ENCODE data around the gene LCORL. TPM values are rescaled to one million over a fixed set of nuclear protein-coding genes. Genes with fewer than 3 reads are reported as not detected.

The LCORL gene
- total RNA-seq, 4 donors from 2014 or later = 26.4 to 45.9 (median 33.8) TPM

GRCh38 chr4:18056030-18056429, 34.5 kb upstream of the LCORL start:
- no peak for DNase-seq
- intact Hi-C loops (cut with DNase I) = no loop called here
- H3K9me3 ChIP-seq = no peaks in the 10 kb centered on the region
- no peaks in the 10 kb centered on the region for H3K4me1 ChIP-seq
- H3K4me3 ChIP-seq (replicated peaks in 1 of 3) = no peak overlapping the region
- TF ChIP-seq POLR2A (IDR thresholded peaks at IDR 0.05) (no peak), CTCF (IDR thresholded peaks at IDR 0.05) (no peak)
- 85 to 87% methylated on average over 2 of the region's 2 CpGs for WGBS, 2 donors
- no peak overlapping the region for H3K27ac ChIP-seq
- no peaks in the 10 kb centered on the region for H3K27me3 ChIP-seq
- no peaks in the 10 kb centered on the region for H3K36me3 ChIP-seq

GRCh38 chr4:18052158-18052557, 30.6 kb upstream of the LCORL start:
- H3K4me3 ChIP-seq (replicated peaks in 1 of 3) = no peak overlapping the region
- no peak overlapping the region for H3K27ac ChIP-seq
- no peaks in the 10 kb centered on the region for H3K9me3 ChIP-seq
- 76 to 85% methylated on average over 1 of the region's 1 CpG for whole genome bisulfite sequencing, 2 donors
- intact Hi-C loops (cut with DNase I) = no loop called here
- no peaks in the 10 kb centered on the region for H3K4me1 ChIP-seq
- DNase-seq = no peak
- H3K27me3 ChIP-seq = no peaks in the 10 kb centered on the region
- no peak for TF ChIP-seq CTCF (IDR thresholded peaks at IDR 0.05)
- no peak for TF ChIP-seq POLR2A (IDR thresholded peaks at IDR 0.05)
- no peaks in the 10 kb centered on the region for H3K36me3 ChIP-seq

DNA sequence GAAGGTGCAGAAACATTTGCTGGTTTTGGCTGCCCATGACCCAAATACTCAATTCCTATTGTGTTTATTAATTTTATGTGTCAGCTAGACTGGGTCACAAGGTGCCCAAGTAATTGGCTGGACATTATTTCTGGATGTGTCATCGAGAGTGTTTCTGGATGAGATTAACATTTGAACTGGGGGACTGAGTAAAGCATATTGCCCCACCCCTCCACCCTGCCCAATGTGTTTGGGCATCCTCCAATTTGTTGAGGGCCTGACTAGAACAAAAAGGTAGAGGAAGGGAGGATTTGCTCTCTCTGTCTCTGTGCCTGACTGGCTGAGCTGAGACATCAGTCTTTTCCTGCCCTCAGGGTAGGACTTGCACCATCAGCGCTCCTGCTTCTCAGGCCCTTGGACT, 29.7 kb upstream of the LCORL start:
- no peaks in the 10 kb centered on the region for H3K36me3 ChIP-seq
- no peaks in the 10 kb centered on the region for H3K9me3 ChIP-seq
- intact Hi-C loops (cut with DNase I) = no loop called here
- no peaks in the 10 kb centered on the region for H3K4me1 ChIP-seq
- 93 to 100% methylated on average over 2 of the region's 2 CpGs for WGBS, 2 donors
- H3K4me3 ChIP-seq (replicated peaks in 1 of 3) = no peak overlapping the region
- DNase-seq = no peak
- no peaks in the 10 kb centered on the region for H3K27me3 ChIP-seq
- no peak overlapping the region for H3K27ac ChIP-seq
- TF ChIP-seq CTCF (IDR thresholded peaks at IDR 0.05) (no peak), POLR2A (IDR thresholded peaks at IDR 0.05) (no peak)

GRCh38 chr4:18050448-18050847, 28.9 kb upstream of the LCORL start:
- Histone ChIP-seq H3K9me3 (no peaks in the 10 kb centered on the region), H3K36me3 (no peaks in the 10 kb centered on the region), H3K27me3 (no peaks in the 10 kb centered on the region), H3K4me1 (no peaks in the 10 kb centered on the region), H3K4me3 (replicated peaks in 1 of 3) (no peak overlapping the region), H3K27ac (no peak overlapping the region)
- WGBS, 2 donors = 92 to 94% methylated on average over 6 of the region's 6 CpGs
- intact Hi-C loops (cut with DNase I) = no loop called here
- no peak for TF ChIP-seq CTCF (IDR thresholded peaks at IDR 0.05)
- TF ChIP-seq POLR2A (IDR thresholded peaks at IDR 0.05) = no peak
- no peak for DNase-seq

GRCh38 chr4:18049446-18049845, 27.9 kb upstream of the LCORL start:
- TF ChIP-seq POLR2A (IDR thresholded peaks at IDR 0.05) = no peak
- TF ChIP-seq CTCF (IDR thresholded peaks at IDR 0.05) = no peak
- no peaks in the 10 kb centered on the region for H3K36me3 ChIP-seq
- 77 to 82% methylated on average over 3 of the region's 3 CpGs for WGBS, 2 donors
- H3K4me3 ChIP-seq (replicated peaks in 1 of 3) = no peak overlapping the region
- no peaks in the 10 kb centered on the region for H3K4me1 ChIP-seq
- H3K27ac ChIP-seq = no peak overlapping the region
- H3K27me3 ChIP-seq = no peaks in the 10 kb centered on the region
- DNase-seq = no peak
- H3K9me3 ChIP-seq = no peaks in the 10 kb centered on the region
- intact Hi-C loops (cut with DNase I) = no loop called here

Measured in thyroid gland (tissue), 4 donors.